GM10248 (cell line): Measurements from ENCODE around the gene FER.

ENCODE experiments used
- CTCF ChIA-PET: fragments of 300-600 bp; sonication (Branson Sonifier 250); formaldehyde crosslinking; extraction: SDS; loops from one replicate; lab custom pipeline; 2021; ENCODE audit warnings: antibody characterized with exemption; lab: Yijun Ruan, JAX
- POLR2A ChIA-PET: fragments of 350-650 bp; sonication (Branson Sonifier 250); formaldehyde crosslinking; extraction: SDS; loops from one replicate; lab custom pipeline; 2020; ENCODE audit warnings: antibody characterized with exemption; lab: Yijun Ruan, JAX
- DNase-seq: peaks from one replicate; pipeline ENCODE4 v3.0.0; 2012; ENCODE audit errors: extremely low spot score
- CTCF ChIP-seq: IDR thresholded peaks from 2 replicates; pipeline ENCODE4 v1.5.1; 2012; ENCODE audit warnings: mild to moderate bottlenecking, low read depth; ENCODE audit errors: extremely low read depth, missing control alignments, control extremely low read depth

The FER gene

GRCh38 chr5:109143031-109143430, 395.3 kb downstream of the FER start:
- ChIA-PET POLR2A (no interaction called here), CTCF (no interaction called here)
- TF ChIP-seq CTCF, result no peak
- no peak for DNase-seq

- ChIA-PET POLR2A (no interaction called here), CTCF (interaction anchor here (0.9 to 2.0 kb wide), 4 partner anchors 9 to 14 kb away, joined by 3 to 10 read pairs (median 4); no protein-coding TSS in a partner anchor)
- TF ChIP-seq CTCF, result no peak
- no peak for DNase-seq
Measured at GRCh38 chr5:109145139-109145538, 397.4 kb downstream of the FER start.

- CTCF ChIA-PET, result no interaction called here
- POLR2A ChIA-PET, result no interaction called here
- DNase-seq, result no peak
- TF ChIP-seq CTCF, result no peak
Measured at GRCh38 chr5:109146591-109146990, 398.9 kb downstream of the FER start.

- no peak for TF ChIP-seq CTCF
- no peak for DNase-seq
- ChIA-PET CTCF (no interaction called here), POLR2A (no interaction called here)
Measured at GRCh38 chr5:109152565-109152964, 404.9 kb downstream of the FER start.

- ChIA-PET CTCF (interaction anchor here (1.3 to 2.0 kb wide), 3 partner anchors 11 to 17 kb away, joined by 3 to 10 read pairs (median 6); no protein-coding TSS in a partner anchor), POLR2A (no interaction called here)
- no peak for TF ChIP-seq CTCF
- DNase-seq, result no peak
Measured at GRCh38 chr5:109155625-109156024, 407.9 kb downstream of the FER start.

- ChIA-PET CTCF (no interaction called here), POLR2A (no interaction called here)
- DNase-seq, result no peak
- no peak for TF ChIP-seq CTCF
Measured at GRCh38 chr5:109156885-109157284, 409.2 kb downstream of the FER start.
